Measurements from ENCODE around the gene GJA5.
"Not testable (repeated sequence)": the region's sequence is repeated elsewhere in the genome, so short reads cannot be mapped to it uniquely, and the experiment has no call there.

The GJA5 gene

DNA sequence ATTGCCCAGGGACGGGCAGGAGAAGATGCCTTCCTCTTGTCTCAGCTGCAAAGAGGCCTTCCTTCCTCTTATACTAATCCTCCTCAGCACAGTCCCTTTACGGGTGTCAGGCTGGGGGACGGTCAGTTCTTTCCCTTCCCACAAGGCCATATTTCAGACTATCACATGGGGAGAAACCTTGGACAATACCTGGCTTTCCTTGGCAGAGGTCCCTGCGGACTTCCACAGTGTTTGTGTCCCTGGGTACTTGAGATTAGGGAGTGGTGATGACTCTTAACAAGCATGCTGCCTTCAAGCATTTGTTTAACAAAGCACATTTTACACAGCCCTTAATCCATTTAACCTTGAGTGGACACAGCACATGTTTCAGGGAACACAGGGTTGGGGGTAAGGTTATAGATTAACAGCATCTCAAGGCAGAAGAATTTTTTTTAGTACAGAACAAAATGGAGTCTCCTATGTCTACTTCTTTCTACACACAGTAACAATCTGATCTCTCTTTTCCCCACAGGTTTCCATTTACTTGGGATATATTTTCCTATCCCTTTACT lies 26.0 kb downstream of the GJA5 start:
- not testable (repeated sequence) for DNase-seq (ENCODE audit: low read depth in 1 of 2, low spot score in 1 of 2)

- DNase-seq (ENCODE audit: low read depth in 1 of 2, low spot score in 1 of 2), result no peak
Measured at GRCh38 chr1:147729315-147729714, 31.1 kb downstream of the GJA5 start.

DNA sequence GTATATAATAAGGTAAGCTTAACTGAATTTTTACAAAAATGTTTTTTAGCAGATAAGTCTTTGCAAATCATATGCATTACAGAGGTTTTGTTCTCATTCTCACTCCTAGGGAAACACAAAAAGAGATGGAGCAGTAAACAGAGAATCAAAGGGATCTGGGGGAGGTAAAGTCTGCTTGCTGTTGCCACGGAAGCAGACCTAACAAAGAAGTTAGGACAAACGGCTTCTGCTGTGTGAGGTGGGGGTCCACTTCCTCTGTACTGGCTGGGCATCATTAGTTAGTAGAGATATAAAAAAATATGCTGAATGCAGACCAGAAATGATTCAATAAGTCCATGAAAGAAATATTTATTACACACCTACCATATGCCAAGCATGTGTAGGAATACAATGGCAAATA lies 34.2 kb downstream of the GJA5 start:
- DNase-seq (ENCODE audit: low read depth in 1 of 2, low spot score in 1 of 2), result no peak

DNA sequence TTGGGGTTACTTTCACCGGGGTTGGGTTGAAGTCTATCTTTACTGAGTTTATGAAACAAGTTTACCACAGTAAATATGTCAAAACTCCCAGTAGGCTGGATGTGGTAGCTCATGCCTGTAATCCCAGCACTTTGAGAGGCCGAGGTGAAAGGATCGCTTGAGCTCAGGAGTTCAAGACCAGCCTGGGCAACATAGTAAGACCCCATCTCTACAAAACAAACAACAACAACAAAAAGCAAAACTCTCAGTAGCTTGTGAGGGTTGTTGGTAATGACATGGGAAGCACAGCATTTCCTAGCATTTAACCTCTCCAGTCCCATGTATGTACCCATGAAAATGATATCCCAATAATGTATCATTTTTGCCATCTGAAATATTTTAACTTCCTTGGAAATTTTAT lies 34.7 kb downstream of the GJA5 start:
- no peak for DNase-seq (ENCODE audit: low read depth in 1 of 2, low spot score in 1 of 2)

- no peak for DNase-seq (ENCODE audit: low read depth in 1 of 2, low spot score in 1 of 2)
Measured at GRCh38 chr1:147723691-147724323, 36.6 kb downstream of the GJA5 start.

- DNase-seq (ENCODE audit: low read depth in 1 of 2, low spot score in 1 of 2), result no peak
Measured at GRCh38 chr1:147722124-147722523, 38.3 kb downstream of the GJA5 start.

- DNase-seq (ENCODE audit: low read depth in 1 of 2, low spot score in 1 of 2), result no peak
Measured at GRCh38 chr1:147721716-147722115, 38.7 kb downstream of the GJA5 start.

GRCh38 chr1:147720557-147720956 lies 39.8 kb downstream of the GJA5 start:
- no peak for DNase-seq (ENCODE audit: low read depth in 1 of 2, low spot score in 1 of 2)

GRCh38 chr1:147719711-147720225 lies 40.6 kb downstream of the GJA5 start:
- no peak for DNase-seq (ENCODE audit: low read depth in 1 of 2, low spot score in 1 of 2)

DNA sequence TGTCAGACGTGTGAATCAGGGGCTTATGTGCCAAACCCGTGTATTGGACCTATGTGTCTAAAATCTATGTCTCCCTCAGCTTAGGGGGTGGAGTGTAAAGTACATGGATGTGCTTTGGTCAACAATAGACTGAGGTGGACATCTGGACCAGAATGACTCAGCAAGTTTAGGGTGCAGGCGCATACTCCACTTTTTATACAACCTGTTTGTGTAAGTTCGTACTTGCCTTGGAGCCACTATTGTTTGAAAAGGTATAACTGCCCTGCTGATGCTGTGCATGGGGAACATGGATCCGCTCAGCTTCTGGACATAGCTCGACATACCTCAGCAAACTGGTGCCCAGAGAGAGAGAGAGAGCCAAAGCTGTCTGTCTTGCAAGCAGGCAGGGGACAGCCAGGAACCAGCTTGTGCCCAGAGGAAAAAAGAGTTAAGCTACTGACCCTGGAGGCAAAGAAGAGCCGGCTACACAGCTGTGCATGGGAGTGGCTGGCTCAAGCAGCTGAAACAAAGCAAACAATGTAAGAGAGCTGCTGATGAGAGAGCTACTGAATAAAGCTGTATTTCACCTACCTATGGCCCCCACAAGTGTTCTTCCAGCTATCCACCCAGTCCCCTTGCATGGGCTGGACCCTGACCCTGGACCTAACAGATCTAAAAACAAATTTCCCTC lies 41.2 kb downstream of the GJA5 start:
- DNase-seq (ENCODE audit: low read depth in 1 of 2, low spot score in 1 of 2), result no peak

DNA sequence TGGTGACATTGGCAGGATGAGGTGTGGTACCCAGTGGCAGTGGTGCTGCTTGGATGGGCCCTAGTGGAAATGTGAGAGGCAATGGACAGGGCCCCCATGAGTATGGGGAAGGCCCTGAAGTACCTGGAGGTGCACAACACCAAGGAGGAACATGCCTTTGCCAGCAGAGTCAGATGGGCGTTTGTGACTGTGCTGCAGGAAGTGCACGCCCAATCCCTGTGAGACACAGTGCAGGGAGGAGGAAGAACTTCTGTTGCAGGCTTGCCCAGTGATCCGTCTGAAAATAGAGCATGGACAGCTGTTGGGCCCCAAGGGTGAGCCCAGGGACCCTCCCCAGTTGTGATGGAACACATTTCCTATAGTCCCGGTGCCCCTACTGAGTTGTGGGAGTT lies 42.7 kb downstream of the GJA5 start:
- DNase-seq (ENCODE audit: low read depth in 1 of 2, low spot score in 1 of 2), result no peak

DNA sequence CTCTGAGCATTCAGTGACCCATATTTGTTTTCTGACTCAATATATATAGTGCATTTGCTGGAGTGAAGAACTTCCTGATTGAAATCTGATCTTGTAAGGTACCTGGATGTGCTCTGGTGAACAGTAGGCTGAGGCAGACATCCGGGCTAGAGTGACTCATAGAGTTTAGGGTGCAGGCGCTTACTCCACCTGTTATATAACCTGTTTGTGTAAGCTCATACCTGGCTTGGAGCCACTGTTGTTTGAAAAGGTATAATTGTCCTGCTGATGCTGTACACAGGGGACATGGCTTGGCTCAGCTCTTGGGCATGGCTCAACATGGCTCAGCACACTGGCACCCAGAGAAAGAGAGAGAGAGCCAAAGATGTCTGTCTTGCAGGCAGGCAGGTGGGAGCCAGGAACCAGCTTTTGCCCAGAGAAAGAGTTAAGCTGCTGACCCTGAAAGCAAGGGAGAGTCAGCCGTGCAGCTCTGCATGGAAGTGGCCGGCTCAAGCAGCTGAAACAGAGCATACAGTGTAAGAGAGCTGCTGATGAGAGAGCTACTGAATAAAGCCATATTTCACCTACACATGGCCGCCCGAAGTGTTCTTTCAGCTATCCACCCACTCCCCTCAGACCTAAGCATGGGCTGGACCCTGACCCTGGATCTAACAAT lies 43.2 kb downstream of the GJA5 start:
- no peak for DNase-seq (ENCODE audit: low read depth in 1 of 2, low spot score in 1 of 2)

DNA sequence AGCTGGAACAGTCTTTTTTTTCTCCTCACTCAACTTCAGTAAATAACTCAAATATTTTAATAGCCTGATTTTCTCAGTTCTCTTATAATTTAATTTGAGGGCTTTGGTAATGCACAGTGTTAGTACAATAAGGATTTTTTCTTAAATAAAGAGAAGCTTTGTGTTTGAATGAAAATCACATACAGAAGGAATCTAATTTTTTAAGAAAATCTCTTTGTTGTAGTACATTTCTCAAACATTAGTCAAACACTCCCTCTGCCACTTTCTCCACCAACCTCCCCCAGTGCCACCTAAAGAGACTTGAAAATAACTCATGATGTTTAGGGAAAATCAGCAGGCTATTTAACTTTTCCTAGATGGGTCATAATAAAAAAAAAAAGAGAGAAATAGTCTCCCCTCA lies 47.8 kb downstream of the GJA5 start:
- DNase-seq (ENCODE audit: low read depth in 1 of 2, low spot score in 1 of 2), result no peak

Measured in activated T-helper 1 cell treated with anti-CD3 and anti-CD28 coated beads, Interleukin-2, amount 50 U/mL, for 16 hours (primary cell).